HCT116 (cell line): ENCODE measurements around the gene CBX8. TPM values are rescaled to one million over a fixed set of nuclear protein-coding genes. Genes with fewer than 3 reads are reported as not detected.
A peak's percentile ranks its signal among the peaks of the same experiment; 100 is the strongest.

ENCODE experiments used
- ATAC-seq: fragments of 200-7000 bp; cut with Tn5 transposase; 2 replicates; pipeline ENCODE4 v1.9.1; 2020; ENCODE audit warnings: mild to moderate bottlenecking, moderate library complexity
- BruUV-seq: library from RNA; stranded (reverse); fragments of 400-500 nt; replicated peaks from 2 replicates; lab custom pipeline; 2021; lab: Mats Ljungman, UMichigan
- CTCF ChIA-PET: fragments of 300-600 bp; sonication (Branson Sonifier 250); formaldehyde crosslinking; loops from one replicate; lab custom pipeline; 2021; ENCODE audit warnings: antibody characterized with exemption; lab: Charles Lee
- POLR2A ChIA-PET: fragments of 300-600, 350-600 bp; sonication (Branson Sonifier 250); formaldehyde crosslinking; loops from one replicate; lab custom pipeline; 2021; ENCODE audit warnings: antibody characterized with exemption; lab: Charles Lee
- RAD21 ChIA-PET, 2 experiments: fragments of 300-600 bp; sonication (Branson Sonifier 250); formaldehyde crosslinking; loops; one replicate each; lab custom pipeline; 2023; ENCODE audit warnings: low total read pairs in 2 of 2; ENCODE audit not compliant: uncharacterized antibody in 2 of 2, unreplicated experiment in 2 of 2, low non-redundant PET in 1 of 2; lab: Charles Lee
- DNase-seq: peaks from one replicate; pipeline ENCODE4 v3.0.0-alpha.2; 2010; ENCODE audit warnings: low read depth, low spot score
- H2AFZ ChIP-seq: fragments of 200-600 bp; shearing (Covaris generic), sonication (generic); 2 replicates; pipeline ENCODE4 v1.6.1; 2017; ENCODE audit warnings: low read depth, mixed run types, mixed read lengths, antibody characterized with exemption, low read length; ENCODE audit not compliant: poor library complexity, severe bottlenecking
- H3K27ac ChIP-seq: 2 replicates; pipeline ENCODE4 v1.5.1; 2012; ENCODE audit warnings: low read depth, low read length
- H3K27me3 ChIP-seq: fragments of 200-600 bp; sonication (generic); 2 replicates; pipeline ENCODE4 v1.6.1; 2016; ENCODE audit warnings: mixed run types, low read length, mixed read lengths; ENCODE audit not compliant: insufficient read depth
- H3K36me3 ChIP-seq, 2 experiments: fragments of 200-500 bp in 1 of 2; fragments of 200-600 bp in 1 of 2; sonication (Bioruptor generic) in 1 of 2; sonication (generic) in 1 of 2; 2 replicates each; pipeline versions ENCODE4 v1.5.1 to v1.6.1; 2014 to 2016; ENCODE audit warnings: low read length in 2 of 2, inconsistent platforms in 1 of 2, mixed read lengths in 1 of 2, mixed run types in 1 of 2; ENCODE audit not compliant: insufficient read depth in 2 of 2, control insufficient read depth in 1 of 2
- H3K4me1 ChIP-seq, 2 experiments: fragments of 200-600 bp in 1 of 2; sonication (generic) in 1 of 2; 2 replicates each; pipeline versions ENCODE4 v1.5.1 to v1.6.1; 2012 to 2017; ENCODE audit warnings: low read length in 2 of 2, inconsistent platforms in 1 of 2, mild to moderate bottlenecking in 1 of 2, mixed read lengths in 1 of 2, mixed run types in 1 of 2, moderate library complexity in 1 of 2; ENCODE audit not compliant: insufficient read depth in 2 of 2, control insufficient read depth in 1 of 2
- H3K4me2 ChIP-seq: fragments of 200-600 bp; sonication (generic); 2 replicates; pipeline ENCODE4 v1.6.1; 2017; ENCODE audit warnings: mixed run types, low read length, mixed read lengths
- H3K4me3 ChIP-seq, 2 experiments: fragments of 200-600 bp in 1 of 2; sonication (generic) in 1 of 2; replicated peaks in 1 of 2; 2 replicates each; pipeline ENCODE4 v1.5.1; 2011 to 2016; ENCODE audit warnings: low read length in 2 of 2, control low read depth in 1 of 2, low read depth in 1 of 2, mild to moderate bottlenecking in 1 of 2, mixed read lengths in 1 of 2, mixed run types in 1 of 2
- H3K79me2 ChIP-seq: fragments of 200-600 bp; sonication (generic); 2 replicates; pipeline ENCODE4 v1.6.1; 2017; ENCODE audit warnings: mild to moderate bottlenecking, mixed run types, low read length, moderate library complexity, mixed read lengths; ENCODE audit not compliant: insufficient read depth
- H3K9ac ChIP-seq: fragments of 200-600 bp; sonication (generic); 2 replicates; pipeline ENCODE4 v1.6.1; 2016; ENCODE audit warnings: low read length, mixed read lengths
- H3K9me2 ChIP-seq: fragments of 200-600 bp; sonication (generic), shearing (Covaris generic); 2 replicates; pipeline ENCODE4 v1.6.1; 2017; ENCODE audit warnings: mixed run types, mild to moderate bottlenecking, moderate library complexity; ENCODE audit not compliant: insufficient read depth
- H3K9me3 ChIP-seq, 2 experiments: fragments of 200-500 bp in 1 of 2; fragments of 200-600 bp in 1 of 2; sonication (Bioruptor generic) in 1 of 2; sonication (generic) in 1 of 2; 2 replicates each; pipeline ENCODE4 v1.6.1; 2014 to 2017; ENCODE audit warnings: low read length in 2 of 2, mixed read lengths in 2 of 2, inconsistent platforms in 1 of 2, low read depth in 1 of 2, mild to moderate bottlenecking in 1 of 2, mixed run types in 1 of 2, moderate library complexity in 1 of 2; ENCODE audit not compliant: control insufficient read depth in 1 of 2, insufficient read depth in 1 of 2
- H4K20me1 ChIP-seq: fragments of 200-600 bp; sonication (generic), shearing (Covaris generic); 2 replicates; pipeline ENCODE4 v1.6.1; 2017; ENCODE audit warnings: mixed run types, mild to moderate bottlenecking, moderate library complexity; ENCODE audit not compliant: insufficient read depth
- POLR2A ChIP-seq: IDR thresholded peaks from 2 replicates; pipeline ENCODE4 v1.7.0; 2011; ENCODE audit warnings: borderline replicate concordance; ENCODE audit not compliant: insufficient read depth, insufficient read length; ENCODE audit errors: extremely low read depth
- RAD21 ChIP-seq: IDR thresholded peaks from 2 replicates; pipeline ENCODE4 v1.6.1; 2012; ENCODE audit warnings: low read depth, mild to moderate bottlenecking
- SIN3A ChIP-seq: IDR thresholded peaks from 2 replicates; pipeline ENCODE4 v1.6.1; 2012; ENCODE audit warnings: low read depth
- TCF7L2 ChIP-seq: IDR thresholded peaks from 2 replicates; pipeline ENCODE4 v1.7.0; 2011; ENCODE audit warnings: borderline replicate concordance, inconsistent platforms; ENCODE audit not compliant: insufficient read depth, insufficient read length; ENCODE audit errors: extremely low read depth
- YY1 ChIP-seq: IDR thresholded peaks from 2 replicates; pipeline ENCODE4 v1.6.1; 2011; ENCODE audit warnings: low read length, low read depth, moderate library complexity, mild to moderate bottlenecking; ENCODE audit not compliant: insufficient replicate concordance; ENCODE audit errors: extremely low read depth
- ZNF274 ChIP-seq: fragments of 200-500 bp; sonication (Bioruptor generic); IDR thresholded peaks from 2 replicates; pipeline ENCODE4 v1.6.1; 2014; ENCODE audit warnings: mild to moderate bottlenecking, low read depth, low read length, inconsistent platforms
- intact Hi-C: fragments of 100-400 bp; cut with micrococcal nuclease; formaldehyde crosslinking; loops from 2 replicates; pipeline ENCODE4 v1.10.0; 2022
- total RNA-seq: library from RNA; stranded (reverse); gene quantifications from one replicate; pipeline ENCODE4 v1.2.1, GENCODE V29; 2021; ENCODE audit not compliant: unreplicated experiment
- TF ChIP-seq, protein P1 (sequence below): IDR thresholded peaks from 2 replicates; pipeline ENCODE4 v1.6.1; 2012
- TF ChIP-seq, protein P2 (sequence below): IDR thresholded peaks from 2 replicates; pipeline ENCODE4 v1.6.1; 2011; ENCODE audit warnings: mild to moderate bottlenecking, low read length, moderate library complexity; ENCODE audit not compliant: insufficient replicate concordance; ENCODE audit errors: extremely low read depth

CBX8 gene
- total RNA-seq, 1 experiment from 2014 or later = 29.0 TPM

DNA sequence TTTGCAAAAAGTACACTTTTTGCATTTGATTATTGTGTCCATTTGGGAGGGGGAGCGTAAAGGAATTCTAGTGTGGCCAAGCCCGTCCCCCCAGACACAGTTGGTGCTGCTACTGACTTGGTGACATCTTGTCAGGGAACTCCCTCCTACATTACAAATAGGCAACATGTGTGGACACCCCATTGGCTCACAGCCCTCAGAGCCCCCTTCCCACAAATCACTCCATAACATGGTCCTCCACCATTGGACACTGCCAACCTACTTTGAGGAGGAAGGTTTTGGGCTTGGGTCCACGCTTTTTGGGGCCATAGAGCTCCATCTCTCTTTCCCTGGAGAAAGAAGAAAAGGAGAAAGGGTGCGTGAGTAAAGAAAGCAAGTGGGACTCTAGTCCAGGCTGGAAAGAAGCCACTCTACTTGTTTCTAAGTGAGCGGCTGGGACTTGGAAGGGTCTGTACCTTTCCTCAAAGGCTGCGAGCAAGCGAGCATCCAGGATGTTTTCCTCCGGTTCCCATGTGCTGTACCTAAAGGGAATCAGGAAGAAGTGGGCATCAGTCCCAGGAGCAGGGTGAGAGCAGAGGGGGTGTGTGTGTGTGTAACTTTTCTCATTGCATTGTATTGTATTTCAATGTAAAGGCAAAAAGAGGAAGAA is 958 bp downstream of the CBX8 start:
- BruUV-seq = TSS peak; percentile 90
- POLR2A ChIA-PET = interaction anchor here (1.4 to 2.6 kb wide), 3 partner anchors 9 to 56 kb away, joined by 3 to 22 read pairs (median 5); partner anchors contain the start of gene CBX4
- ATAC-seq (no peak), DNase-seq (no peak)
- Histone ChIP-seq H3K4me1 (peaks cover 36 to 52% of the 10 kb centered on the region in 2 experiments), H4K20me1 (no peaks in the 10 kb centered on the region), H3K4me2 (peak overlapping the region; percentile 93), H3K9me2 (no peaks in the 10 kb centered on the region), H3K27ac (peak overlapping the region; percentile 90), H2AFZ (no peak overlapping the region), H3K4me3 (peak overlapping the region; percentile 80 to 92), H3K9ac (peak overlapping the region; percentile 91), H3K27me3 (no peaks in the 10 kb centered on the region), H3K36me3 (peaks cover 10 to 18% of the 10 kb centered on the region in 2 experiments; a peak in 2 of 4 replicates), H3K79me2 (peaks cover 18% of the 10 kb centered on the region; the same call in 1 of the 2 replicates), H3K9me3 (no peaks in the 10 kb centered on the region)
- TF ChIP-seq, protein P1, sequence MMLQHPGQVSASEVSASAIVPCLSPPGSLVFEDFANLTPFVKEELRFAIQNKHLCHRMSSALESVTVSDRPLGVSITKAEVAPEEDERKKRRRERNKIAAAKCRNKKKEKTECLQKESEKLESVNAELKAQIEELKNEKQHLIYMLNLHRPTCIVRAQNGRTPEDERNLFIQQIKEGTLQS = no peak
- TF ChIP-seq POLR2A (no peak), ZNF274 (no peak), TCF7L2 (no peak), YY1 (no peak), RAD21 (no peak), SIN3A (no peak)
- TF ChIP-seq, protein P2, sequence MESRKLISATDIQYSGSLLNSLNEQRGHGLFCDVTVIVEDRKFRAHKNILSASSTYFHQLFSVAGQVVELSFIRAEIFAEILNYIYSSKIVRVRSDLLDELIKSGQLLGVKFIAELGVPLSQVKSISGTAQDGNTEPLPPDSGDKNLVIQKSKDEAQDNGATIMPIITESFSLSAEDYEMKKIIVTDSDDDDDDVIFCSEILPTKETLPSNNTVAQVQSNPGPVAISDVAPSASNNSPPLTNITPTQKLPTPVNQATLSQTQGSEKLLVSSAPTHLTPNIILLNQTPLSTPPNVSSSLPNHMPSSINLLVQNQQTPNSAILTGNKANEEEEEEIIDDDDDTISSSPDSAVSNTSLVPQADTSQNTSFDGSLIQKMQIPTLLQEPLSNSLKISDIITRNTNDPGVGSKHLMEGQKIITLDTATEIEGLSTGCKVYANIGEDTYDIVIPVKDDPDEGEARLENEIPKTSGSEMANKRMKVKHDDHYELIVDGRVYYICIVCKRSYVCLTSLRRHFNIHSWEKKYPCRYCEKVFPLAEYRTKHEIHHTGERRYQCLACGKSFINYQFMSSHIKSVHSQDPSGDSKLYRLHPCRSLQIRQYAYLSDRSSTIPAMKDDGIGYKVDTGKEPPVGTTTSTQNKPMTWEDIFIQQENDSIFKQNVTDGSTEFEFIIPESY = no peak
- intact Hi-C loops = no loop called here
- CTCF ChIA-PET = interaction anchor here (1.5 to 2.0 kb wide), 3 partner anchors 12 to 213 kb away, joined by 9 to 13 read pairs (median 11); partner anchors contain the start of gene CBX4
- RAD21 ChIA-PET = interaction anchor here in 1 of 2 experiments (1.4 kb wide), 1 partner anchor 43 kb away, joined by 10 read pairs; the partner anchor contains the start of gene CBX4
